OCI-M1 (cell line): ENCODE data around the gene ANKLE2.

Source experiments
- DNase-seq: peaks from one replicate; lab custom pipeline; 2025; lab: John Stamatoyannopoulos, UW

The ANKLE2 gene

DNA sequence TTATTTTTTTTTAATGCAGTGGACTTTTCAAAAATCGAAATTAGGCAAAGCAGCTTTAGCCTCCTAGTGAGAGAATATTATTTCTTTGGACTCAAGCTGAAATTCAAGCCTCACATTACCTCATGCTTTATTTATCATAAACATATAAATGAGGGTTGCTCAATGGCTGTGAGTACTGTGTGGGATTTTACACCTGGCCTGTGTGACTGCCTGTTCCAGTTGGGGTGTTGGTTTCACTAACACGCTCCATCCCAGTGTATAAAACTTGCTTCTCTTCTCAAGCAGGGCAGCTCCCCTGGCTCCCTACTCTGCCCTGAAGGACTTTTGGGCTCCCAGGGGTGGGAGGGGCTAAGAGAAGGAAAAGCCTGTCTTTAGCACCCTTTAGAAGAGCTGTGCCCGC lies 15.0 kb downstream of the ANKLE2 start:
- DNase-seq, result no peak

- DNase-seq, result no peak
Observed at GRCh38 chr12:132743831-132744230, 17.8 kb downstream of the ANKLE2 start.

GRCh38 chr12:132741620-132742019 lies 20.0 kb downstream of the ANKLE2 start:
- no peak for DNase-seq

DNA sequence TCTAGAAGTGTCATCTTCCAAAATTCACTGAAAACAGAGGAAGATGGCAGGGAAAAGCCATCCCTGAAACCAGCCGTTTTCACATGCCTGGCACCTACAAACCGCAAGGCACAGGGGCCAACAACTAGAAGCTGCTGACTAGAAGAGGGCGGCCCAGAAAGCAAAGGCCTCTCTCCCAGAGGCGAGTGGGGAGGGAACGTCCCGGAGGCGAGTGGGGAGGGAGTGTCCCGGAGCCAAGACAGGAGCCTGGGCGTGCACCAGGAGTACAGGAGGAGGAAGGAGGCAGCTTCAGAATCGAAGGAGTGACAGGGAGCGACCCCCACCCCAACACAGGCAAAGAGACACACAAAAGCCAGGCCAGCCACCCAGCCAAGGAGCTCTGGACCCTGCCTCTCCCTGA lies 21.0 kb downstream of the ANKLE2 start:
- DNase-seq, result no peak

DNA sequence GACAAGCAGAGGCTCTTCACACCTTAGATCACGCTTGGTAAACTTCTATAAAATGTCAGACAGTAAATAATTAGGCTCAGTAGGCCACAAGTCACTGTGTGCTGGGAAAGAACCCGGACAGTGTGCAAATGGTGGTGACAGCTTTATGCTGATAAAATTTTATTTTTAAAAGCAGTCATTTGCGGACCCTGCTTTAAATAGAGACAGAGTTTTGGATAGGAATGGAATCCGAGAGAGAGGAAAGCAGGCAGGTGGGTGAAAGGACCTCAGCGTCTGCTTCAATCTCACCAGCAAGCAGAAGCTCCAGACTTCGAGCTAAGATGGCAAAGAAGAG lies 21.4 kb downstream of the ANKLE2 start:
- DNase-seq, result no peak

DNA sequence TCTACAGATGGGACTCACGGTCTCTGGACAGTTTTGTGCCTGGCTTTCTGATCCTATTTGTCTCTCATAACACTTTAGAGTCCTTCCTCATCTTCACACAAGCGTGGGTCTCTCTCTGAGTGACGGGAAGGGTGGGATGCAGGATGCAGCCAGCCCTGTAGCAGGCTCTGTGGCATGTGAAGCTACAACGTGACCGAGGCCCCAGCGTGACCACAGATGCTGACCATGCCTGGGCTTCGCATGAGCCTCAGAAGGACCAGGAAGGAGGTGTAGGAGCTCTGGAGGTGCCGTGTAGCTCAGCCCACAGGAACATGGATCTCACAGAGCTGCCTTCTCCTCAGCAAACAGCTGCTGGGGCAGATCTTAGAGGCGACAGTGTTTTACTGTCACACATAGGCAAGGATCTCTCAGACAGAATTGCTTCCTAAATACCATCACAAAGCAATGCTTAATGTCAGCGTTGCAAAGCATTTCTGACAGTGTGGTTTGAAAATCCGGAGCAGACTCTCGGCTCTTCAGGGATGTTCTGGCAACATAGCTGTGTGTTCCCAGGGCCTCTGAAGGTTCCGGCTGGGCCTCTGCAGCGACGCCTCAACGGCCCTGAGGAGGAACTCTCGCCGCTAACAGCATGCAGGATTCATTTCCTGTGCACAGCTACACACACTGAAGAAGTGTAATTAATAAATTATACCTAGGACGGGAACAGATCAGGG lies 21.9 kb downstream of the ANKLE2 start:
- DNase-seq, result no peak

DNA sequence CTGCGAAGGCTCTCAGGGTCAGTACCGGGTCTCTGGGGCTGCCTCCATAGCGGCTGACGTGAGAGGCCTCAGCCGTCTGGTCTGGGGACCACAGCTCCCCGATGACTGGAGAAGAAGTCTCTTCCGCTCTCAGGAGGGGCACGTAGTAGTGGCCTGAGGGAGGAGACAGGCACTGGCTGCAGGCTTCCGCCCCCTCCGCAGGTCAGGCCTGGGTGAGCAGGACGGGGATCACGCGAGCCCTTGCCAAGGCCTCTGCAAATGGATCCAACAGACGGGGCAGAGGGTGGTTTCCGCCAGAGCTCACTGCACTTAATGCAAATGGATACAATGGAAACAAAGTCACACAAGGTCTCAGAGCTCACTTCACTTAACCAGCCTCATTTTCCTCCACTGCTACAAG lies 24.7 kb downstream of the ANKLE2 start:
- no peak for DNase-seq

DNA sequence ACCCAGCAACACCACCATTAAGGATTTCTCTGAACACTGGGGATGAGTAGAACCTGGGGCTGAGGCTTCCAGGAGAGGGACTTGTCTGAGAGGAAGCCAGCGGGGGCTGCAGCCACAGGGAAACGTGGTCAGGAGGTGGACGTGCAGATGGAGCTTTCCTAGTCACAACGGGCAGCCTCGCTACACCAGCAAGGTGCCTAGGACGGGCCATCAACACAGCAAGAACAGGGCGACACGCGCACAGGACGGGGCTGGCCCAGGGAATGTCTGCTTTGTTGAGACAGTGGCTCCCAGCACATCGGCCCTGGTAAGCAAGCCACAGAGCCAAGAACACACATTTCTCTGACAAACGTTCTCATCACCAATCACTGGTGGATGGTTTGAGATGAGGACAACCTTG lies 25.3 kb downstream of the ANKLE2 start:
- no peak for DNase-seq

- no peak for DNase-seq
Observed at GRCh38 chr12:132735496-132735895, 26.1 kb downstream of the ANKLE2 start.

- DNase-seq, result no peak
Observed at GRCh38 chr12:132734206-132734605, 27.4 kb downstream of the ANKLE2 start.

GRCh38 chr12:132731574-132731973 lies 30.1 kb downstream of the ANKLE2 start:
- no peak for DNase-seq

GRCh38 chr12:132730353-132730752 lies 31.3 kb downstream of the ANKLE2 start:
- DNase-seq, result no peak

- DNase-seq, result no peak
Observed at GRCh38 chr12:132729541-132730320, 31.9 kb downstream of the ANKLE2 start.

GRCh38 chr12:132728502-132728901 lies 33.1 kb downstream of the ANKLE2 start:
- no peak for DNase-seq

DNA sequence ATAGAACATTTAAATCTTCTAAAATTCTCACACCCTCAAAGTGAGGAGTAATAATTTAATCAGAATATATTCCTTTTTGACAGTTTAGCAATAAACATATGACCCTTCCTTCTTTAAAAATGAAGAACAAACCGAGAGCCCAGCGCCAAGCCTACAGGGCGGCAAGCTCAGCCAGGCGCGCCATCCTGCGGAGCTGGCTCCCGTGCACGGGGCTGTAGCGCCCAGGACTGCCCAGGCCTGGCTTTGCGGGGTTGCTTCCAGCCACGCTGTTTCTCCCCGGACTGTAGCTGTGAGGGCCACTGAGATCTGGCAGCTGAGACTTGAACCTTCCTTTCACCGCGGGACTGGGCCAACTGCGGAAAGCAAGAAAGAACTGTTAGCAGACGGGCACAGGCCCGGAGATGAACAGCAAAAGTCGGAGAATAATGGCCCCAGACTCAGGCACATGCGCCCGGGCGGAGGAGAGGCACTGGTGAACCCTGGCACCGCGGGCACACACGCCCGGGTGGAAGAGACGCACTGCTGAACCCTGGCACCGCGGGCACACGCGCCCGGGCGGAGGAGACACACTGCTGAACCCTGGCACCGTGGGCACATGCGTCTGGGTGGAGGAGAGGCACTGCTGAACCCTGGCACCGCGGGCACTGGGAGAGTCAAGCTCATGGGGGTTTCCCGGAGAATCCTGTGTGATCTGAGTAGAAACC lies 34.4 kb downstream of the ANKLE2 start:
- DNase-seq, result no peak

GRCh38 chr12:132726386-132726785 lies 35.2 kb downstream of the ANKLE2 start:
- no peak for DNase-seq

GRCh38 chr12:132724506-132725241 lies 37.0 kb downstream of the ANKLE2 start:
- DNase-seq, result no peak

DNA sequence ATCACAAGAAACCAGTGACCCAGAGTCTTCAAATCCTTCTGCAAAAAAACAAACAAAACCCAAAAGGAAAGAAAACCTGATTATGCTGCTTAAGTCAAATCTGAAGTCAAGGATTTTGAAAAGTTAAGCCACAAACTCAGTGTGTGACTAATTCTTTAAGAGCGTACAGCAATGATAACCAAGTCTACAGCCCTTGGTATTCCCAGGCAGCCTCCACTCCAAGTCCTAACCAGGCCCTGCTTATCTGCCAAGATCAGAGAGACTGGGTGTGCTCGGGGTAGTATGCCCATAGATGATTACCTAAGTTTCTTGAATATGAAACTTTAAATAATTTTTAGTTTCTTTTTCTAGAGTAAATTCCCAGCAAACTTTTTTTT lies 37.9 kb downstream of the ANKLE2 start:
- no peak for DNase-seq

DNA sequence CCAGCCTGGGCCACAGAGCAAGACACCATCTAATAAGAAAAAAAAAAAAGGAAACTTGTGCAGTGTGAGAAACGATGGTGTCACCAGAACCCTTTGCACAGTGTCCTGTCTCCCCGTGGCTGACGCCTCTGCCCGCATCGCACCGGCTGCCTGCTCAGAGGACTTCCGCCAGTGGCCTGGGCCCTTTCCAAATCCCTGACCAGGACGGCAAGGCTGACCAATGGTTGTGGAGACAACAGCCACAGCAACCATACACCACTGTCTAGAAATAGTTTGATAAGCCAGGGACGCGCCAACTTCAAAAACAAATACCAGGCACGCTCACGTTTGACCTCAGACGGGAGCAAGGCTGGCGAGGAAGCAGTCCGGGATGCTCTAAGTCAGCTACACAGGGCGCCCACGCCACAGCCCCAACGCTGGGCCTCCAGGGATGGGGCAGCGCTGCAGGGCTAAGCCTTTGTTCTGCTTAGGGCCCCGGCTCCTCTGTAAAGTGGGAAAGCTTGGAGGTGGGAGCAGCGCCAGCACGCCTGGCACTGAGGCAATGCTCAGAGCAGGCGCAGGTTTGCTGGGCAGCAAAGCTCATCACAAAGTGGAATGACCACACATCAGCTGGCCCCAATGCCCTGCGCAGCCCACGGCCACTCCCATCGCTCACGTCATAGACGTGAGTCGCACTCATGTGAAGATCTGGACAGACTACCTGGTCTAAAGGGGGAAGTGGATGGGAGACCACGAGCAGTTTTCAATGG lies 38.4 kb downstream of the ANKLE2 start:
- no peak for DNase-seq

- no peak for DNase-seq
Observed at GRCh38 chr12:132720606-132721345, 40.9 kb downstream of the ANKLE2 start.

- no peak for DNase-seq
Observed at GRCh38 chr12:132719954-132720324, 41.7 kb downstream of the ANKLE2 start.
